ES-I3 (cell line): ENCODE measurements around the gene CCND3.

Source experiments
- H3K36me3 ChIP-seq: 2 replicates; pipeline ENCODE4 v1.6.1; 2013; ENCODE audit warnings: mild to moderate bottlenecking, low read length, control low read depth, moderate library complexity; ENCODE audit not compliant: insufficient read depth
- H3K4me1 ChIP-seq: 2 replicates; pipeline ENCODE4 v1.6.1; 2013; ENCODE audit warnings: mild to moderate bottlenecking, control low read depth, low read length; ENCODE audit not compliant: insufficient read depth
- H3K9ac ChIP-seq: 2 replicates; pipeline ENCODE4 v1.6.1; 2013; ENCODE audit warnings: low read depth, mild to moderate bottlenecking, low read length, moderate library complexity
- H3K9me3 ChIP-seq: 2 replicates; pipeline ENCODE4 v1.6.1; 2013; ENCODE audit warnings: mild to moderate bottlenecking, low read length, moderate library complexity; ENCODE audit not compliant: control insufficient read depth, insufficient read depth

CCND3 gene

DNA sequence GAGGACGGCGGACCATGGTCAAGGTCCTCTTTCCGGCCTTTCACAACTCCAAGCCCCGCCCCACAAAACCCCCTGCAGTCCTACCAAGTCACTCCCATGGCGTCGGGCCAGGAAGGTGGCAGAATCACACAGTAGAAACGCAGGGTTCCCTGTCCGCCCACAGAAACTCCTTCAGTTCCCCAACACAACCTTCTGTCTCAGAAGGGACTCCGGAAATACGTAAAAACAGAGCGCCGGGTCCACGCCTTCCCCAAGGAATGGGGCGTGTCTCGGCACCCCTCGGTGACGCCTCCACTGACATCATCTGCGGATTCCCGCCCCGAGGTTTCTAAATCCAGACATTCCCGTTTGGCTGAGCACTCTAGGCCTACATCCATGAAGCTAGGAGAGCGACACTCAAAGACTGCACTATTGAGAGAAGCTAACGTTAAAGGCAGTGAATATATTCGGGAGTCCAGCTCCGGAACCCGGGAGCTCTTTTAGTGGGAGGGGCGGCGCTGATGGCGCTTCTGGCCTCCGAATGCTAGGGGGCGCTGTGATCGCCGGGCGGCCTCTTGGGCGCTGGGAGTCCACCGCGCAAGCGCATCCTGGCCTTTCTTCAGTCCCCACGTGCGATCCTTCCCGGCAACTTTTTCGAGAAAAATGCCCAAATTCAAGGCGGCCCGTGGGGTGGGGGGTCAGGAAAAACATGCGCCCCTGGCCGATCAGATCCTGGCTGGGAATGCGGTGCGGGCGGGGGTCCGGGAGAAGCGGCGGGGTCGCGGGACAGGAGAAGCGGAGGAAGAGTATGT, 20.5 kb downstream of the CCND3 start, which contains the start of the genes BYSL and MED20:
TSS of gene BYSL (plus strand) at position 579 of the 791 bp plus-strand sequence. CDS start at position 643, 64 bp downstream.
TSS of gene MED20 (minus strand) at position 219 of the 791 bp plus-strand sequence. CDS start at position 98, 121 bp downstream.
- no peaks in the 10 kb centered on the region for H3K9me3 ChIP-seq
- peaks cover 3% of the 10 kb centered on the region; the same call in 1 of the 2 replicates for H3K36me3 ChIP-seq
- peaks cover 17% of the 10 kb centered on the region for H3K4me1 ChIP-seq
- peak within 1 kb of the TSS; percentile 98 for H3K9ac ChIP-seq

DNA sequence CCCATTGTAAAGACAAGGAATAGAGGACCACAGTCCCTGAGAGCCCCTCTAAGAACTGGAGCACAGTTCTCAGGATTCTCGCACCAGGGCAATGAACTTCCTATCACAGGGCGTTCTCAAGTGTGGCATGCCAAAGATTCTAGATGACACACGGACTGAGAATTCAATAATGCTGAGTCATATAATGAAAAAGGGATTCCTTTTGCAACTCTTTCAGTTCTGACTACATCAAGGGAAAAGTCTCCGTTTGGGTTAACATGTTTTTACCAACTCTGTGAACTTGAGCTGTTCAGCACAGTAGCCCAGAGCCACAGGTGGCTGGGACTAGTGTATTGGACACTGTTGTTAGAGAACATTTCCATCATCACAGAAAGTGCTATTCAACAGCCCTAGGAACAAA, 24.1 kb downstream of the CCND3 start:
- Histone ChIP-seq H3K36me3 (peaks cover 10% of the 10 kb centered on the region), H3K9me3 (no peaks in the 10 kb centered on the region), H3K4me1 (peaks cover 13% of the 10 kb centered on the region), H3K9ac (no peak overlapping the region)

DNA sequence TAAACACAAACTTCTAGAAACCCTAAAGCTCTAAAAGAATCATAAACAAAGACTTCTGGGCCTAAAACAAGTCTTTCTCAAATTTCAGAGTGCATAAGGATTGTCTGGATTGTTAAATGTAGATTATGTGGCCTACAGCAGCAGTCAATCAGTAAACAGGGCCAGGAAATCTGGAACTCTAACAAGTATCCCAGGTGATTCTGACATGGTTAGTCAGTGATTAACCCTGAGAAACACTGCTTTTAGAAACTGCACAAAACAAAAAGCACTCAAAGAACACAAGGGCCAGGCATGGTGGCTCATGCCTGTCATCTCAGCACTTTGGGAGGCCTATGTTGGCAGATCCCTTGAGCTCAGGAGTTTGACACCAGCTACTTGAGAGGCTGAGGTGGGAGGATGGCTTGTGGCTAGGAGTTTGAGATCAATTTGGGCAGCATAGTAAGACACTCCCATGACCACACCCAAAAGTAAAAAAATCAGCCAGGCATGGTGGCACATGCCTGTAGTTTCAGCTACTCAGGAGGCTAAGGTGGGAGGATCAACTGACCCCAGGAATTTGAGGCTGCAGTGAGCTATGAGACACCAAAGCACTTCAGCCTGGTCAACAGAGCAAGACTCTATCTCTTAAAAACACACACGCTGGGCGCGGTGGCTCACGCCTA, 26.6 kb downstream of the CCND3 start:
- peaks cover 10% of the 10 kb centered on the region for H3K36me3 ChIP-seq
- H3K4me1 ChIP-seq, result peaks cover 5% of the 10 kb centered on the region; the same call in 1 of the 2 replicates
- H3K9me3 ChIP-seq, result no peaks in the 10 kb centered on the region
- H3K9ac ChIP-seq, result no peak overlapping the region

DNA sequence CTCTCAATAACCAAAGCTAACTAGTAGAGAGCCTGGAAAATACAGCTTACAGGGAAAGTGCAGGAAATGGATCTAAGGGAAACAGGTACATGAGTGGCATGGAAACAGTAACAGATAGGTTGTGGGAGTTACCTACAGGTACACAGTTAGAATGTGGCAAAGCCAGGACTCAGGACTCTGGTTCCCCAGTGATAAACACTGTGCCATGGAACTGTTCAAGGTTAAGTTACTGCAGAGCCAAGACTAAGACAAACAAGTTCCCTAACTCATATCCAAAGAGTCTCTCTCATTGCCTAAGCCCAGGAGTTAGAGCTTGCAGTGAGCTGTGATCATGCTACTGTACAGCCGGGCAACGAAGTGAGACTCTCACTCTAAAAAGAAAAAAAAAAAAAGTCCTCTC, 27.3 kb downstream of the CCND3 start:
- Histone ChIP-seq H3K4me1 (0 out of 2 replicates have a peak, but pooled peaks cover 3% of the 10 kb centered on the region), H3K9me3 (no peaks in the 10 kb centered on the region), H3K36me3 (peaks cover 10% of the 10 kb centered on the region), H3K9ac (no peak overlapping the region)

DNA sequence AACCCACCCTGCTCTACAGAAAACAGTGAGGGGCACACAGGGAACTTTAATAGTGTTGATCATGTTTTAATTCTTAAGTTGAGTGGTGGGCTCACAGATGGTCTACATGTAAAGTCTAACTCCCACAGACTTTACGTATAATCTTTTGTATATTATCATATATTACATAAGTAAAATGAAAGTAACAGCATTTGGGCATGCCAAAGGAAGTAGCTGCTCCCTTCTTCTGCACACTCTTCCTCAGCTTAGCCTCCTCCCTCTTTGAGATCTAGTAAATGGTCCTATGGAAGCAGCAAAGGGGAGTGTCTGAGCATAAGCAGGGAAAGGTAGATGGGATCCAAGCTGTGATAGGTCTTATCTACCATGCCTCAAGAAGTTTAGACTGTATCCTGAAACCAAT, 31.9 kb downstream of the CCND3 start:
- H3K9ac ChIP-seq, result no peak overlapping the region
- no peaks in the 10 kb centered on the region for H3K9me3 ChIP-seq
- no peaks in the 10 kb centered on the region for H3K4me1 ChIP-seq
- peaks cover 10% of the 10 kb centered on the region; the same call in 1 of the 2 replicates for H3K36me3 ChIP-seq

DNA sequence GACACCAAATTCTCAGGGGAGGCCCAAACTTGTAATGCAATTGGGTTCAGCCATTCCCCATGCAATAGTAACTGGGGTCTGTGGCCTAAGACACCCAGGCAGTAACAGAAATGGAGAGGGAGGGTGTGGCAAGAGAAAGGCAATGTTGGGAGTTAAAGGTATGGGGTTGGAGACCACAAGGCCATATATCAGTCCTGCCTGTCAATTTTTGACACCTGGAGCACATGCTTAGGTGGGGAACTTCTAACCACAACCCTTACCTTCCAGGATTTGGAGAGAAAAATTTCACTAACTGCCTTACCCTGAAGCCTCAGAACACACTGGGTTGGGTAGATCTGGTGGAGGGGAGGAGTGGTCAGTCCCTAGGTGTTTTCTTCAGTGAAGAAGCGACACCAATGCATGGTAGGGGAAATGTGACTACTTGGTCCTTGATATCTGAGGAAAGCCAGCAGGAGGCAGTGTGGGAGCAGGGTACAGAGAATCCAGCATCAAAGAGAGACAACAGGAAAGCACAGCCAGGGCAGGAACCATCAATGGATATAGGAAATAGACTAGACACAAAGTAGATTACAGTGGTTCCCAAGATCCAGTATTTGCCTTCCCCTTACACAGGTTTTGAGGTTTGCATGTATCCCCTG, 39.6 kb downstream of the CCND3 start:
- no peaks in the 10 kb centered on the region for H3K4me1 ChIP-seq
- no peak overlapping the region for H3K9ac ChIP-seq
- no peaks in the 10 kb centered on the region for H3K9me3 ChIP-seq
- H3K36me3 ChIP-seq, result 0 out of 2 replicates have a peak, but pooled peaks cover 6% of the 10 kb centered on the region

DNA sequence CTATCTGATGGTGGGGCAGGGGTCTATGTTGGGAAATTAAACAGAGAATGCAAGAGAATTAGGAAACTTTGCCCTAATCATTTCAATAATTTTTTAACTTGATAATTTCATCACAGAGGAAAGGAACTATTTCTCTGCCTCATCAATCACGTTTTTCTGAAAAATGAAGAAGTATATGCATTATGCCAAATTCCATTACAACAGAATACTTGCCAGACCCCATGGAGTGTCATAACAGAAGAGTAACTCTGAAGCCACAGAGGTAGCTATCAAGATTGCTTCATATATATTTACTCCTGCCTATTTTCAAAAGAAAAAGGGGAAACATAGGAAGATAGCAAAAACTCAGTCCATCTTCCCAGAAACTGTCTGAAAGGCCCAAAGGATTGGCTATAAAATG, 40.7 kb downstream of the CCND3 start:
- no peaks in the 10 kb centered on the region for H3K9me3 ChIP-seq
- no peaks in the 10 kb centered on the region for H3K4me1 ChIP-seq
- H3K36me3 ChIP-seq, result 0 out of 2 replicates have a peak, but pooled peaks cover 6% of the 10 kb centered on the region
- H3K9ac ChIP-seq, result no peak overlapping the region

DNA sequence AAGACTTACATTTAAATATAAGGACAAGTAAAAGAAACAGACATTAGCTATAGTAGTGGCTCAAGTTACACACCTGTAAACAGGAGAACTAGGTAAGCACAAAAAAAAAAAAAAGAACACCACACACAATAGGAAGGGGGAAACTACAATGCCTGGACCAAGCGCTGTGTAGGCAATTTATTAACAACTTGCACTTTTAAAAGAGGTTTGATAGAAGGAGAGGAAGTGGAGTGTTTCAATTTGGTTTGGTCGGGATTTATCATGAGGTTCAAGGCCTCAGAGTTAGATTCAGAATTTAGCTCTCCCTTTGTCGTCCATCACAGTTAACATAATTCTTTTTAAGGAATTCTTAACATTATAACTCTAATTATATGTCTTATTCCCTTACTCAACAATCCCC, 45.3 kb downstream of the CCND3 start:
- peaks cover 5% of the 10 kb centered on the region for H3K4me1 ChIP-seq
- peak overlapping the region; percentile 90 for H3K9ac ChIP-seq
- no peaks in the 10 kb centered on the region for H3K9me3 ChIP-seq
- H3K36me3 ChIP-seq, result no peaks in the 10 kb centered on the region

DNA sequence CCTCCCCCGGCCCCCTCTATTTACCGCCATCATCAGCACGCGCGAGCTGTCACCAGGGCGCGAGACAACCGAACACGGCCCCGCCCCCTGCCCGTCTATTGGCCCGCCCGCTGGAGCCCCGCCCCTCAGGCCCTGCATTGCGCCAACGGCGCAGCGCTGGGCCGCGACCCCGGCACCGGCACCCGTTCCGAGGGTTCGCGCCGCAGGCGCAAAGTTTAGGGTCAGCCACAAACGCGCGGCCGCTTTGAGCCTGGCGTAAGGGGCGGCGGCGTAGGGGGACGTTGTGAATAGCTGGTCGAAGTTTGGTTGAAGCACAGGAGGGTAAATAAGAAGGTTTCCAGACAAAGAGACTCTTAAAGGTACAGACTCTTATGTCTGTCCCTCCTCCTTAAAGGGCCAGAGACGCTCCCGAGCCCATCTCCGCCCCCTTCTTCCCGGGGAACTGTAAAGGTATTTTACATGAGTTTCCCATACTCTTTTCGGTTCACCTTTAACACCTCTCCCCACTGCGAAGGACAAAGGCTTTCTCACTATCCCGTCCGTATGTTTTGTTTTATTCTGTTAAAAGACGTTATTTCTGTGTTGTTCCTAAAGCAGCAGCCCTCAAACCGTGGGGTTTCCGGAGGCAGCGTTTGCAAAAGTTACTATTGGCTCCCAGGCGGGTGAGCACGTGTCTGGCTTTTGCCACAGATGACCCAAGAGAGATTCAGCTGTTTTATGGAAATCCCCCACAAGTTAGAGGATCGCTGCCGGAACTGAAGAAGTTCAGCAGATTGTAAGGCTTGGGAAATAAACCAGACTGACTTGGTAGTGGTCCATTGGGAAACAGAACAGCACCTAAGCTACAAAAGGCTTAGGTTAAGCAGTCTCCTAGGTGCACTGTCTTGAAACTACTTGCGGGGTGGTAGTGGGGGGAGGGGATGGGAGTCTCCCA, 46.0 kb downstream of the CCND3 start, which contains the start of gene USP49:
TSS of gene USP49 (minus strand) at position 76 of the 934 bp plus-strand sequence. CDS start 88,392 bp downstream, outside the sequence.
- Histone ChIP-seq H3K9me3 (no peaks in the 10 kb centered on the region), H3K9ac (peak within 1 kb of the TSS; percentile 90), H3K4me1 (peaks cover 5% of the 10 kb centered on the region), H3K36me3 (no peaks in the 10 kb centered on the region)

DNA sequence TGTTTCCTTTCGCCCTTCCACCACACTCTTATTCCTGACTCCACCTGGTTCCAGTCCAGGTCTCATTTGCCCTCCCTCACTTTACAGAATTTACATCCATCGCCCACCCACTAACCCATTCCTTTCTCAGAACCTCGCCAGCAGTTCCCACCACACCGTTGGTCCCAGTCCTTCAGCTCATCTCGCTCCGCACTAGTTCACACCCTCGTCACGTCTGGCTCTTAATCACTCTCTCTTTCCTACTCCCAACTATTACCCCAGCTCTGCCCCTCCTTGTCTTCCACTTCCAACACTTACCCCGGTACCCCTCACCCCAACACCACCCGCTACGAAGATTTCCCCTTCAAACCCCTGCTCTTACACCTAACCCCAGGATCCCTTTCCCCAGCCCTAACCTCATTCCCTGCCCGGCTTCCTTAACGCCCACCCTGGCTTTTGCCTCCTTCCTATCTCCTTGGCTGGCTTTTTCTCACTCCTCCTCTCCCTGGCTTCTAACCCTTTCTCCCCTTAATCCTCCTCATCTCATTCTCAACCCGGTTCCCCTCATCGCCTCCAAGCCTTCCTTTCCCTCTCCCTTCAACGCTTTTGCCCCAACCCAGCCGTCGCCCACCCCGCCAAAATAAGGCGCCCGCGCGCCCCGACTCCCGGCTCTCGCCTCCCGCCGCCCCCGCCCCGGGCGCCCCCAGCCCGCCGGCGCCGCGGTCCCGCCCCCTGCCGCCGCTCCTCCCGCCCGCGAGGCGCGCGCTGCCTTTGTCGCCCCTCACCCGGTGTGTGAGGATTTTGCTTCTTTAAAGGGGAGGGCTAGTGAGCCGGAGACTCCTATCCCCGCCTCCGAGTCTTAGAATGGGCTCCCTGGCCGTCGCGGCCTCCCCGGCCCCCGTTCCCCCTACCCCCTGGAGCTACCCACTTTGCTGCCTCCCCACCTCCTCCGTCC, 47.0 kb downstream of the CCND3 start:
- no peaks in the 10 kb centered on the region for H3K9me3 ChIP-seq
- peaks cover 5% of the 10 kb centered on the region for H3K4me1 ChIP-seq
- no peaks in the 10 kb centered on the region for H3K36me3 ChIP-seq
- H3K9ac ChIP-seq, result peak overlapping the region; percentile 63

DNA sequence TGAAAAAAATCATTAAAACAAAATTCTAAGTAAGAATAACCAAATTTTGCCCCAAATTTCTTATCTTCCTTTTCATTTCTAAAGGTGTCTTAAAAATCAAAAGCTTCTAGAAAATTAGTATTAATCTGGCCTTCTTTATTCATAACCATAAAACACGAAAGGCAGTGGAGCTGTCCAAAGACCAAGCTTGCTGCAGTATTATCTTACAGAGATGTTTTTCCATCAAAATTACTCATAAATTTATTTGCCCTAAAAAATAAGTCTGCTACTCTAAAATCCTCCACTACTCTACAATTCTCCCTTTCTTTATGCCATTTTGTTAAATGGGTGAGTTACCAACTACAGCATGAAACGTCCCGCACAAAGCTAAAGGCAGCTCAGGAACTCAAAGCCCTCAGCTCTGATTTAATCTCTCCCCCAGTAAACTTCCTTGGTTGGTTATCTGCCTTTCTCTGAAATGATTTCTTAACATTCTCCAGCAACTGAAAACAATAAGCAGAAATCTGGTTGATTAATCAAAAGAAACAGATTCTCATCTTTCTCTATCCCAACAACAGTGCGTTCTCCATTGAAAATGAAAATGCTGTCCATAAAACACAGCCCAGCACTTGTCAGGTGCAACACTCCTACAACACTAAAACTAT, 48.6 kb downstream of the CCND3 start:
- H3K4me1 ChIP-seq, result peaks cover 5% of the 10 kb centered on the region

DNA sequence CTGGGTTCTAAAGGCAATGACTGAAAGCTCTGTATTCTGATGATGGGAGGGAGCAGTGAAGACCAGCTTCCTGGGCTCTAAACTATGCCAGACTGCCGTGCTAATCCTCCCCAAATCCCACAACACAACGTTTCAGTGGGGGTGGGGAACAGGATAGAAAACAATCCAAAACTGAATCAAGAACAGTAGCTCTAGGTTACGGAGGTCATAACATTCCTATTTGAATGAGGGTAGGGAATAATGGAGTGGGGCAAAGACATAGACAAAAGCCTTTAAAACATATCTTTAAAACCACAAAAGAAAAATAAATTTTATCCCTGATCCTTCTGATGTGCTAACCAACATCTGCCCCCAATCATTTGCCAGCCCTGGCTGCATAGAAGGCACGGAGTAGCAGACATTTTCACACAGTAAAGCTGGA, 54.3 kb downstream of the CCND3 start:
- no peak overlapping the region; the same call in 1 of the 2 replicates for H3K9ac ChIP-seq
- no peaks in the 10 kb centered on the region for H3K36me3 ChIP-seq
- H3K4me1 ChIP-seq, result peaks cover 10% of the 10 kb centered on the region; the same call in 1 of the 2 replicates
- H3K9me3 ChIP-seq, result no peaks in the 10 kb centered on the region

More for the DNA sequence above, 48.6 kb downstream of the CCND3 start:
- Histone ChIP-seq H3K36me3 (no peaks in the 10 kb centered on the region), H3K9ac (0 out of 2 replicates have a peak overlapping the region, but pooled peaks have one; percentile 63), H3K9me3 (no peaks in the 10 kb centered on the region)
